ENCODE measurements around the gene SHLD2. TPM values are rescaled to one million over a fixed set of nuclear protein-coding genes. Genes with fewer than 3 reads are reported as not detected.
"Not testable (repeated sequence)": the region's sequence is repeated elsewhere in the genome, so short reads cannot be mapped to it uniquely, and the experiment has no call there.

Gene SHLD2
- total RNA-seq, 1 donor from 2014 or later, result 19.3 TPM

DNA sequence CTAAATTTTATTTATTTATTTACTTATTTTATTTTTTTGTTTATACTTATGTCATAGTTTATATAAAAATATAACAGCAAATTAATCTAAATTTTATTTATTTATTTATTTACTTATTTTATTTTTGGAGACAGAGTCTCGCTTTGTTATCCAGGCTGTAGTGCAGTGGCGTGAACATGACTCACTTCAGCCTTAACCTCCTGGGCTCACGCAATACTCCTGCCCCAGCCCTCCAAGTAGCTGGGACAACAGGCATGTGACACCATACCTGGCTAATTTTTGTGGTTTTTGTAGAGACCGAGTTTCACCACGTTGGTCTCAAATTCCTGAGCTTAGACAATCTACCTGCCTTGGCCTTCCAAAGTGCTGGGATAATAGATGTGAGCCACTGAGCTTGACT lies 115.3 kb downstream of the SHLD2 start:
- H3K9ac ChIP-seq (ENCODE audit: low read depth in 1 of 3, low read length in 3 of 3); H3K27me3 ChIP-seq (ENCODE audit: control insufficient read depth in 3 of 3, insufficient read depth in 3 of 3, low read length in 3 of 3); H3K4me3 ChIP-seq (ENCODE audit: low read length in 3 of 3); H3K4me1 ChIP-seq (ENCODE audit: control insufficient read depth in 3 of 3, insufficient read depth in 3 of 3, low read length in 3 of 3); H3K36me3 ChIP-seq (ENCODE audit: control insufficient read depth in 3 of 3, insufficient read depth in 3 of 3, low read length in 3 of 3); H3K27ac ChIP-seq (ENCODE audit: low read depth, low read length); H3K9me3 ChIP-seq (ENCODE audit: control insufficient read depth in 3 of 3, low read length in 3 of 3): not testable (repeated sequence)

DNA sequence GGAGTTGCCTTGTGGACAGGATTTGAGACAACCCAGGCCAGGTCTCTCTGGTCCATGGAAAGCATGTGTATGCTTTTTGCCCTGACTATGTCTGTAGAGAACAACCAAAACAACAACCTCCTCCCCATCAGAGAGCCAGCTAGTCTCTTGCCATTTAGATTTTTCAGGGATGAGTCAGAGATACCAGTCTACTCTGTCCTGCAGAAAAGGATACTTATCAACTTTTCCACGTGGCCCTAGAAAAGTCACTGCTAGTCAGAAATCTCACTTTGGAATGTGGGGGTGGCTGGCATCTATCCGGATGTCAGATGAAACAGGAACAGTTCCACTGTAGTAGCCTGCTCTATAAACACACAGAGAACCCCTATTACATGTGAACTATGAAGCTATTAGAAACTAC lies 116.8 kb downstream of the SHLD2 start:
- not testable (repeated sequence) for H3K4me3 ChIP-seq (ENCODE audit: low read length in 3 of 3); H3K27me3 ChIP-seq (ENCODE audit: control insufficient read depth in 3 of 3, insufficient read depth in 3 of 3, low read length in 3 of 3); H3K36me3 ChIP-seq (ENCODE audit: control insufficient read depth in 3 of 3, insufficient read depth in 3 of 3, low read length in 3 of 3); H3K4me1 ChIP-seq (ENCODE audit: control insufficient read depth in 3 of 3, insufficient read depth in 3 of 3, low read length in 3 of 3); H3K9ac ChIP-seq (ENCODE audit: low read depth in 1 of 3, low read length in 3 of 3); H3K9me3 ChIP-seq (ENCODE audit: control insufficient read depth in 3 of 3, low read length in 3 of 3); H3K27ac ChIP-seq (ENCODE audit: low read depth, low read length)

DNA sequence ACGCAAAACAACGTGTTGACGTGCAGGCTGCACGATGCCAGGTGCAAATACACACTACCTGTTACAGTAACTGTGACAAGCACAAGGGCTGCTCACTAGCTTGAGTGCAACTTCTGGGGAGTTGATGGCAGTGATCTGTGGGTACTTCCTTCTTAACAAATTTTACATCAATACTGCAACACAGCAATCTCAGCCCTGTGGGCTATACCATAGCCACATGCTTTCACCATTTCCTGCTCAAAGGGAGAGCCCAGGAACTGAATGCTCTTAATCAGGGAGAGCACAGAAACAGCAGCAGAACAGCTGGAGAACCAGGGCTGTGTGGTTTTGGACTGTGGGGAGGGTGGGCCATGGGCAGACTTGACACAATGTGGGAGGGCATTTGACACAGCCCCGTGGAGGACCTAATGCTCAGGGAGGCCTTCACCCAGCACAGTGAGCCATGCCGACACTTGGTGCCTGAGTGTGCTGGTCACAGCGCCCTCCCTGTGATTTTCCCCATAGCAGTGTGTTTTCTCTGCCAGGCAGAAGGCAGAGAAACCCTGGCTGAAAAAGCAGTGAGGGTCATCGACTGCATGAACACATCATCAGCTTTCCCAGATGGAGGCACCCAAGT lies 118.3 kb downstream of the SHLD2 start:
- H3K36me3 ChIP-seq (ENCODE audit: control insufficient read depth in 3 of 3, insufficient read depth in 3 of 3, low read length in 3 of 3); H3K4me3 ChIP-seq (ENCODE audit: low read length in 3 of 3); H3K9me3 ChIP-seq (ENCODE audit: control insufficient read depth in 3 of 3, low read length in 3 of 3); H3K4me1 ChIP-seq (ENCODE audit: control insufficient read depth in 3 of 3, insufficient read depth in 3 of 3, low read length in 3 of 3); H3K9ac ChIP-seq (ENCODE audit: low read depth in 1 of 3, low read length in 3 of 3); H3K27me3 ChIP-seq (ENCODE audit: control insufficient read depth in 3 of 3, insufficient read depth in 3 of 3, low read length in 3 of 3); H3K27ac ChIP-seq (ENCODE audit: low read depth, low read length): not testable (repeated sequence)

DNA sequence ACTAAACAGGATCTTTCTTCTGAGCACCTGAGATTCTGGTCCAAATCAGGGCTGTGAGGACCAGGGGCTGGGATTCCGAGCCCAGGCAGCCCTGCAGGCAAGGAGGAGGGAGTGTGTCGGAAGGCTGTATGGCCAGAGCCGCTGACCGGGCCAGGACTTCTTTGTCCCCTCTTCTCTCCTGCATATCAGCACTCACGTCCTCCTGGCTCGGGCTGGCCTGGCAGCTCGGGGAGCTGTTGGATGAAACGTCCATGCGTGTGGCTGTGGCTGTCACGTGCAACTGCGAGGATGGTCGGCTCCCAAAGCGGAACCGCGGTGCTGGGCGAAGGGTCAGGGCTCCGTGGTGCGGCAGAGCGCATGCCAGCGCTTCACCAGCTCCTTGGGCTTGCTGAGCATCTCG lies 118.8 kb downstream of the SHLD2 start:
- H3K4me3 ChIP-seq (ENCODE audit: low read length in 3 of 3); H3K27me3 ChIP-seq (ENCODE audit: control insufficient read depth in 3 of 3, insufficient read depth in 3 of 3, low read length in 3 of 3); H3K36me3 ChIP-seq (ENCODE audit: control insufficient read depth in 3 of 3, insufficient read depth in 3 of 3, low read length in 3 of 3); H3K4me1 ChIP-seq (ENCODE audit: control insufficient read depth in 3 of 3, insufficient read depth in 3 of 3, low read length in 3 of 3); H3K9me3 ChIP-seq (ENCODE audit: control insufficient read depth in 3 of 3, low read length in 3 of 3); H3K9ac ChIP-seq (ENCODE audit: low read depth in 1 of 3, low read length in 3 of 3); H3K27ac ChIP-seq (ENCODE audit: low read depth, low read length): not testable (repeated sequence)

DNA sequence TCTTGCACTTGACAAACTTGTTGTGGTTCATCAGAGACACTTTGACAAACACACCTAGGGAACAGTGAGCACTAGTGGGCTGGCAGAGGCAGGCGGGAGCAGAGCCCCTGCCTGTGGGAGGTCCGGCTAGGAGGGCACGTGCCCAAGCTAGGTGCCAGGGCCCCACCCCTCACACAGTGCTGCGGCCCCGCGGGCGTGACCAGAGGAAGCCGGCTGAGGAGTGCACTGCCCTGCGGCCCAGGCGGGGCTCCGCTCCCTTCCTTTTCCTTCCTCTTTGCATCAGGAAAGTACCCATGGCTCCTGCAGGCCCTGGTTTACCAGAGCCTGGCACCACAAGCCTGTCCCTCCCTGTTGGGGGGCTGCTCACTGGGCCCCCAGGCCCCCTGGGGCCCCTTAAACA lies 121.1 kb downstream of the SHLD2 start:
- H3K27ac ChIP-seq (ENCODE audit: low read depth, low read length); H3K9ac ChIP-seq (ENCODE audit: low read depth in 1 of 3, low read length in 3 of 3); H3K4me1 ChIP-seq (ENCODE audit: control insufficient read depth in 3 of 3, insufficient read depth in 3 of 3, low read length in 3 of 3): not testable (repeated sequence)

DNA sequence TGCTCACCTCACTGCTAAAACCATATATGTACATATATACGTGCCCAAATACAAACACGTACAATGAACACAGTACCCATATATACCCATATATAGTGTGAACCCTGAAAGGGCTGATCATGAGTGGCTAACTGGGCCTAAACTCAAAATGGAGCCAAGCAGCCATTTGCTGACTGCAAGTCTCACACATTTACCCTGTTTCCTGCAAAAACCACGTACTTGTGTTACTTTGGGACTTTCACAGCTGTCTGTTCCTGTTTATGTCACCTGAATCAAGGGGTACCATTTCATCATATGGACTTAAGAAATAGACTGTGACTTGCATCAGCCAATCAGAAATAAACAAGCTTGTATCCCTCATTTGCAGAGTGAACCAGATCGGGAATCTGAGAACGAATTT lies 124.4 kb downstream of the SHLD2 start:
- H3K9me3 ChIP-seq (ENCODE audit: control insufficient read depth in 3 of 3, low read length in 3 of 3); H3K27me3 ChIP-seq (ENCODE audit: control insufficient read depth in 3 of 3, insufficient read depth in 3 of 3, low read length in 3 of 3); H3K4me3 ChIP-seq (ENCODE audit: low read length in 3 of 3); H3K4me1 ChIP-seq (ENCODE audit: control insufficient read depth in 3 of 3, insufficient read depth in 3 of 3, low read length in 3 of 3); H3K27ac ChIP-seq (ENCODE audit: low read depth, low read length); H3K36me3 ChIP-seq (ENCODE audit: control insufficient read depth in 3 of 3, insufficient read depth in 3 of 3, low read length in 3 of 3); H3K9ac ChIP-seq (ENCODE audit: low read depth in 1 of 3, low read length in 3 of 3): not testable (repeated sequence)

More for the DNA sequence above, 121.1 kb downstream of the SHLD2 start:
- H3K27me3 ChIP-seq (ENCODE audit: control insufficient read depth in 3 of 3, insufficient read depth in 3 of 3, low read length in 3 of 3); H3K4me3 ChIP-seq (ENCODE audit: low read length in 3 of 3); H3K9me3 ChIP-seq (ENCODE audit: control insufficient read depth in 3 of 3, low read length in 3 of 3); H3K36me3 ChIP-seq (ENCODE audit: control insufficient read depth in 3 of 3, insufficient read depth in 3 of 3, low read length in 3 of 3): not testable (repeated sequence)

DNA sequence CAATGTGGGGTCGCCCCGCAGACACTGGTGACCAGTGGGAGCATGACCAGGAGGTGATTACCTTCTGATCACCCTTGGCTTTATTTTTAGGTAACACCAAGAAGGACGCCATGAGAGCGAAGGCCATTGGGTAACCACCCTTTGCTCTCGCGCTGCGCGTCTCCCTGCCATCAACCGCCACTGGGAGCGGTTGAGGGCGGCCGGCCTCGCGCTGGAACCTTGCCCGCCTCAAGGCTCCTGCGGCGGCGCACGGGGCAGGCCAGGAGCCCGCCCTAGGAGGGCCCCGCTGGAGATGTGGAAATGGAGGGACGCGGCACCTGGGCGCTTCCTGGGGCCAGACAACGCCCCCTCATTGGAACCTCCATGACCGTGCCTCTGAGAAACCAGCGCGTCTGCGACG lies 127.8 kb downstream of the SHLD2 start:
- not testable (repeated sequence) for H3K27ac ChIP-seq (ENCODE audit: low read depth, low read length); H3K9ac ChIP-seq (ENCODE audit: low read depth in 1 of 3, low read length in 3 of 3); H3K27me3 ChIP-seq (ENCODE audit: control insufficient read depth in 3 of 3, insufficient read depth in 3 of 3, low read length in 3 of 3); H3K4me1 ChIP-seq (ENCODE audit: control insufficient read depth in 3 of 3, insufficient read depth in 3 of 3, low read length in 3 of 3); H3K9me3 ChIP-seq (ENCODE audit: control insufficient read depth in 3 of 3, low read length in 3 of 3); H3K4me3 ChIP-seq (ENCODE audit: low read length in 3 of 3); H3K36me3 ChIP-seq (ENCODE audit: control insufficient read depth in 3 of 3, insufficient read depth in 3 of 3, low read length in 3 of 3)

DNA sequence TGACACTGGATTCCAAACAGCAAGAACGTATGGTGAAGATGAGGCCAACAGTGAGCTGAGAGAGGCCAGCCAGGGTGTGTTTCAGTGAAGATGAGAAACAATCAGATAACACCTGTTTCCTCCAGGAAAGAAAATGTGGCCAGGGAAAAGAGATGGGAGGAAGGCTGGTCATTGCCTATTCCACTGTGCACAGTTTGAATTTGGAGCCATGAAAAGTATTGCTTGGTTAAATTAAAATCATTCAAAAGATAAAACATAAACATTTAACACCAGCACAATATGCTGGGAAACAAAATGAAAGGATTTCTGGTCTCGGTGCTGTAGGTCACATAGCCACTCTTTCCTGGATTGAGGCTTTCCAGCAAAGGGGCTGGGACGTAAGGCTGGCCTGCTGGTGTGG lies 130.1 kb downstream of the SHLD2 start, which contains the start of gene NUTM2A:
NUTM2A (plus strand) TSS at position 301 of the 400 bp plus-strand sequence. CDS start 383 bp downstream, outside the sequence.
- H3K4me1 ChIP-seq (ENCODE audit: control insufficient read depth in 3 of 3, insufficient read depth in 3 of 3, low read length in 3 of 3); H3K9ac ChIP-seq (ENCODE audit: low read depth in 1 of 3, low read length in 3 of 3); H3K27ac ChIP-seq (ENCODE audit: low read depth, low read length); H3K9me3 ChIP-seq (ENCODE audit: control insufficient read depth in 3 of 3, low read length in 3 of 3); H3K4me3 ChIP-seq (ENCODE audit: low read length in 3 of 3); H3K27me3 ChIP-seq (ENCODE audit: control insufficient read depth in 3 of 3, insufficient read depth in 3 of 3, low read length in 3 of 3); H3K36me3 ChIP-seq (ENCODE audit: control insufficient read depth in 3 of 3, insufficient read depth in 3 of 3, low read length in 3 of 3): not testable (repeated sequence)

DNA sequence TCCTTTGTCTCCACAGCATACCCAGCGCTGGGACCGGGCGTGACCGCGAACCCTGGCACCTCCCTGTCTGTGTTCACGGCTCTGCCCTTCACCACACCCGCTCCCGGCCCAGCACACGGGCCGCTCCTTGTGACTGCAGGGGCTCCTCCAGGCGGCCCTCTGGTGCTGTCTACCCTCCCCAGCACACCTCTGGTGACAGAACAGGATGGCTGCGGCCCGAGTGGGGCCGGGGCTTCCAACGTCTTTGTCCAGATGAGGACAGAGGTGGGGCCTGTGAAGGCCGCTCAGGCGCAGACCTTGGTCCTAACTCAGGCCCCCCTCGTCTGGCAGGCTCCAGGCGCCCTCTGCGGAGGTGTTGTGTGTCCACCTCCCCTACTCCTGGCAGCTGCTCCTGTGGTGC lies 133.2 kb downstream of the SHLD2 start:
- not testable (repeated sequence) for H3K27ac ChIP-seq (ENCODE audit: low read depth, low read length); H3K4me1 ChIP-seq (ENCODE audit: control insufficient read depth in 3 of 3, insufficient read depth in 3 of 3, low read length in 3 of 3); H3K4me3 ChIP-seq (ENCODE audit: low read length in 3 of 3); H3K36me3 ChIP-seq (ENCODE audit: control insufficient read depth in 3 of 3, insufficient read depth in 3 of 3, low read length in 3 of 3); H3K9me3 ChIP-seq (ENCODE audit: control insufficient read depth in 3 of 3, low read length in 3 of 3); H3K9ac ChIP-seq (ENCODE audit: low read depth in 1 of 3, low read length in 3 of 3); H3K27me3 ChIP-seq (ENCODE audit: control insufficient read depth in 3 of 3, insufficient read depth in 3 of 3, low read length in 3 of 3)

DNA sequence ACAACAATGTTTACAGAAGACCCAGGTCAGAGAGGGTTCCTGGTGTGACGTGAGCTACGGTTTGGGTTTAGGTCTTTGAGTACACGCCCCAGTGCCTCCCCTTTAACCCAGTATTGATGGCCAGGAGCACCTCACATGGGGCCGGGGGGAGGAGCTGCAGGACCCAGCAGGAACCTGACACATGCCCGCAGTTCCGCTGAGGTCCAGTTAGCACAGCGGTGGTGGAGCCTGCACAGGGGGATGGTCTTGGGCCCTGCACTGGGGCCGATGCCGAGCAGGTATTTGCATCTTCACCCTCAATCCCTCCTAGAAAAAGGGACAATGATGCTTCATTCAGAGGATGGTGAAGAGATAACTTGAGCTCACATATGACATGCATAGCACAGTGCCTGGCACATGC lies 134.2 kb downstream of the SHLD2 start:
- not testable (repeated sequence) for H3K4me1 ChIP-seq (ENCODE audit: control insufficient read depth in 3 of 3, insufficient read depth in 3 of 3, low read length in 3 of 3); H3K9me3 ChIP-seq (ENCODE audit: control insufficient read depth in 3 of 3, low read length in 3 of 3); H3K36me3 ChIP-seq (ENCODE audit: control insufficient read depth in 3 of 3, insufficient read depth in 3 of 3, low read length in 3 of 3); H3K27ac ChIP-seq (ENCODE audit: low read depth, low read length); H3K27me3 ChIP-seq (ENCODE audit: control insufficient read depth in 3 of 3, insufficient read depth in 3 of 3, low read length in 3 of 3); H3K9ac ChIP-seq (ENCODE audit: low read depth in 1 of 3, low read length in 3 of 3); H3K4me3 ChIP-seq (ENCODE audit: low read length in 3 of 3)

DNA sequence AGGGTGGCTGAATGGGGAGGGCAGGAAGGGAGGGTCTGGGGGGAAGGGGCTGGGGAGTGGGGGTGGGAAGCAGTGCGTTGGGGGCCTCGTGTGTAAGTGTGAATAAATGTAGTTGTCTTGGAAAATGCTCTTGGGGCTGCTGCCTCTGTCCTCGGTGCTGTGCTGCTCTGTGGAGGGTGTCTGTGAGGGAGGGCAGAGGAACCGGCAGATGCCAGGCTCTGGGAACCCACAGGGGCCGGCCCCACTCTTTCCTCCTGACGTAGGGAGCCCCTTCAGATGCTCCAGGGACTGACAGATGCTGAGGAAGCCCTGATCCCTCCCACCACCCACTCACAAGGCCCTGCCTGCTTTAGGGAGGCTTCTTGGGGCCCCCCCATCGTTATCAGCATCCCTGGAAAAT lies 139.8 kb downstream of the SHLD2 start:
- H3K27ac ChIP-seq (ENCODE audit: low read depth, low read length); H3K4me3 ChIP-seq (ENCODE audit: low read length in 3 of 3); H3K27me3 ChIP-seq (ENCODE audit: control insufficient read depth in 3 of 3, insufficient read depth in 3 of 3, low read length in 3 of 3); H3K36me3 ChIP-seq (ENCODE audit: control insufficient read depth in 3 of 3, insufficient read depth in 3 of 3, low read length in 3 of 3); H3K9me3 ChIP-seq (ENCODE audit: control insufficient read depth in 3 of 3, low read length in 3 of 3); H3K9ac ChIP-seq (ENCODE audit: low read depth in 1 of 3, low read length in 3 of 3); H3K4me1 ChIP-seq (ENCODE audit: control insufficient read depth in 3 of 3, insufficient read depth in 3 of 3, low read length in 3 of 3): not testable (repeated sequence)

Data from skeletal muscle tissue (tissue), 4 donors.